ENCODE data around the gene STAT5B. TPM values are rescaled to one million over a fixed set of nuclear protein-coding genes. Genes with fewer than 3 reads are reported as not detected.

The STAT5B gene
- total and polyA plus RNA-seq, 2 of the 13 experiments (the other 11 are each of a cell fraction or from before 2014, with no cell fraction given) = 21.0 to 42.8 TPM

GRCh38 chr17:42276609-42277341 lies 584 bp upstream of the STAT5B start (continued):
- TF ChIP-seq ZHX2 (IDR thresholded peaks at IDR 0.05; ENCODE audit: low read depth) = no peak
- TF ChIP-seq ZHX2 (CRISPR knock-in tag; IDR thresholded peaks at IDR 0.05; ENCODE audit: borderline replicate concordance) = peak; percentile 82; the same call in 1 of the 2 replicates
- peak; percentile 78; the same call in 1 of the 2 replicates for TF ChIP-seq NR1H2 (CRISPR knock-in tag; IDR thresholded peaks at IDR 0.05; ENCODE audit: borderline replicate concordance, low read depth)
- peak; percentile 91 for TF ChIP-seq KDM3A (CRISPR knock-in tag; IDR thresholded peaks at IDR 0.05; ENCODE audit: low read depth)
- peak; percentile 81; the same call in 1 of the 2 replicates for TF ChIP-seq KLF12 (CRISPR knock-in tag; IDR thresholded peaks at IDR 0.05; ENCODE audit: borderline replicate concordance)
- peak; percentile 93 for TF ChIP-seq HNF1B (CRISPR knock-in tag; IDR thresholded peaks at IDR 0.05)
- TF ChIP-seq TEAD3 (CRISPR knock-in tag; optimal IDR thresholded peaks at IDR 0.05; ENCODE audit: borderline replicate concordance) = peak; percentile 70
- TF ChIP-seq RXRB (CRISPR knock-in tag; IDR thresholded peaks at IDR 0.05; ENCODE audit: borderline replicate concordance) = peak; percentile 96
- no peak for TF ChIP-seq FOXK2 (IDR thresholded peaks at IDR 0.05)
- no peak for TF ChIP-seq TRIM24 (CRISPR knock-in tag; IDR thresholded peaks at IDR 0.05)
- peak; percentile 98 for TF ChIP-seq E2F1 (CRISPR knock-in tag; IDR thresholded peaks at IDR 0.05)
- no peak for TF ChIP-seq CAMTA2 (CRISPR knock-in tag; IDR thresholded peaks at IDR 0.05; ENCODE audit: borderline replicate concordance)
- peak; percentile 77 for TF ChIP-seq NR2F6 (IDR thresholded peaks at IDR 0.05)
- peak; percentile 71 for TF ChIP-seq NR2F6 (CRISPR knock-in tag; IDR thresholded peaks at IDR 0.05)
- peak; percentile 91 for TF ChIP-seq ZNF800 (CRISPR knock-in tag; IDR thresholded peaks at IDR 0.05)
- TF ChIP-seq AGO2 (optimal IDR thresholded peaks at IDR 0.05; ENCODE audit: low read depth, low read length) = peak; percentile 88
- no peak for TF ChIP-seq ZNF17 (CRISPR knock-in tag; IDR thresholded peaks at IDR 0.05)
- TF ChIP-seq SIN3B (IDR thresholded peaks at IDR 0.05; ENCODE audit: low read length) = peak; percentile 33; the same call in 1 of the 2 replicates
- TF ChIP-seq ZNF234 (CRISPR knock-in tag; conservative IDR thresholded peaks at IDR 0.05) = no peak
